ENCODE results near the gene YBEY.

Gene YBEY

GRCh38 chr21:46347203-46347550, 61.0 kb downstream of the YBEY start:
- no peak for DNase-seq
- intact Hi-C loops (cut with DNase I) = no loop called here

Data from head of caudate nucleus (tissue), 42 donors.